ENCODE results near the gene LIMS1. TPM values are rescaled to one million over a fixed set of nuclear protein-coding genes. Genes with fewer than 3 reads are reported as not detected.
A peak's percentile ranks its signal among the peaks of the same experiment; 100 is the strongest.

Gene LIMS1
- total and polyA plus RNA-seq, 2 of the 13 experiments (the other 11 are each of a cell fraction or from before 2014, with no cell fraction given), result 38.3 to 49.6 TPM

DNA sequence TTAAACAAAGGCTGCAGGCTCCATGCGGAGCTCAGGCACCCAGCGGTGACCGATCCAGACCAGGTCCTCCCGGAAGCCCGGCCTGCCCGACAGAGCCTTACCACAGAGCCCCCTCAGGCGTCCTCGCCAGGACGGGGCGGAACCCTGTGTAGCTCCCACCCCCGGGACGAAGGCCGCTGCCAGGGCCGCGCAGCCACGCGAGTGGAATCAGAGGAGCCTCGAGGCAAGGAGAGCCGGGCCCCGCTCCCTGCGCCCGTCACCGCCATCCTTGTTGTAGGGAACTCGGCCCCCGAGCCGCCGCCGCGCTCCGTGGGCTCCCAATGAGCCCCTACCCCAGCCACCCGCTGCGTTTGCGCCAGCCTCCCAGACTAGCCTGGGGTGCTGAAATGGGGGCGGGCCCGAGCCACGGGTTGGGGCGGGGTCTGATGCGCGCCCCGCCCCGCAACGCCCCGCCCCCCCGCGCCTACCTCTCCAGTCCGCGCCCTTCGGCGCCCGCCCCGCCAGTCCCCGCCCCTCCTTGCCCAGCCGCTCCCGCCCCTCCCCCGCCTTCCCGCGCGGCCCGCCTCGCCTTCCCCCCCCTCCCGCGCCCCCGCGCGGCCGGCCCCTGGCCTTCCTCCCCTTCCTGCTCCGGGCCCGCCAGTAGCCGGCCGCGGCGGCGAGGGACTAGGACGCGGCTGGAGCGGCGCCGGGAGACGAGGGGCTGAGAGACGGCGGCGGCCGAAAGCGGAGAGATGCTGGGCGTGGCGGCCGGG is at the start of gene LIMS1 (continued):
- TF ChIP-seq ZBTB49 (CRISPR knock-in tag; IDR thresholded peaks at IDR 0.05; ENCODE audit: borderline replicate concordance) (no peak), ZNF34 (CRISPR knock-in tag; IDR thresholded peaks at IDR 0.05; ENCODE audit: borderline replicate concordance) (no peak), ATAD3A (CRISPR knock-in tag; IDR thresholded peaks at IDR 0.05) (peak; percentile 96), POLR2AphosphoS2 (IDR thresholded peaks at IDR 0.05; ENCODE audit: low read depth, low read length) (peak; percentile 70; the same call in 1 of the 2 replicates), MAFF (IDR thresholded peaks at IDR 0.05; ENCODE audit: low read depth, low read length) (no peak), ZNF616 (CRISPR knock-in tag; IDR thresholded peaks at IDR 0.05; ENCODE audit: low read depth) (0 out of 2 replicates have a peak, but pooled peaks have one; percentile 12), SSRP1 (CRISPR knock-in tag; IDR thresholded peaks at IDR 0.05) (no peak), RELA (CRISPR knock-in tag; IDR thresholded peaks at IDR 0.05) (peak; percentile 57; the same call in 1 of the 2 replicates), NFE2L2 (IDR thresholded peaks at IDR 0.05; ENCODE audit: low read length) (no peak), MAF1 (CRISPR knock-in tag; IDR thresholded peaks at IDR 0.05; ENCODE audit: borderline replicate concordance) (peak; percentile 84; the same call in 1 of the 2 replicates), TAF15 (IDR thresholded peaks at IDR 0.05; ENCODE audit: low read depth, low read length, poor library complexity, severe bottlenecking) (peak; percentile 80), NCOA5 (CRISPR knock-in tag; IDR thresholded peaks at IDR 0.05) (no peak), KDM1A (CRISPR knock-in tag; IDR thresholded peaks at IDR 0.05) (no peak), ZNF20 (CRISPR knock-in tag; IDR thresholded peaks at IDR 0.05) (peak; percentile 86; the same call in 1 of the 2 replicates), SP140L (CRISPR knock-in tag; IDR thresholded peaks at IDR 0.05; ENCODE audit: borderline replicate concordance) (peak; percentile 84; the same call in 1 of the 2 replicates), FIP1L1 (IDR thresholded peaks at IDR 0.05; ENCODE audit: borderline replicate concordance, insufficient read depth, low read depth, low read length) (no peak), ZNF724P (CRISPR knock-in tag; IDR thresholded peaks at IDR 0.05; ENCODE audit: borderline replicate concordance) (0 out of 2 replicates have a peak, but pooled peaks have one; percentile 82), TMF1 (CRISPR knock-in tag; IDR thresholded peaks at IDR 0.05; ENCODE audit: low read depth) (peak; percentile 95), SUZ12 (IDR thresholded peaks at IDR 0.05; ENCODE audit: low read depth, low read length) (0 out of 2 replicates have a peak, but pooled peaks have one; percentile 2), ZNF121 (CRISPR knock-in tag; IDR thresholded peaks at IDR 0.05) (peak; percentile 8), ZNF124 (CRISPR knock-in tag; IDR thresholded peaks at IDR 0.05) (0 out of 2 replicates have a peak, but pooled peaks have one; percentile 76), YEATS4 (CRISPR knock-in tag; IDR thresholded peaks at IDR 0.05; ENCODE audit: borderline replicate concordance) (peak; percentile 81)
- TF ChIP-seq, protein P1, sequence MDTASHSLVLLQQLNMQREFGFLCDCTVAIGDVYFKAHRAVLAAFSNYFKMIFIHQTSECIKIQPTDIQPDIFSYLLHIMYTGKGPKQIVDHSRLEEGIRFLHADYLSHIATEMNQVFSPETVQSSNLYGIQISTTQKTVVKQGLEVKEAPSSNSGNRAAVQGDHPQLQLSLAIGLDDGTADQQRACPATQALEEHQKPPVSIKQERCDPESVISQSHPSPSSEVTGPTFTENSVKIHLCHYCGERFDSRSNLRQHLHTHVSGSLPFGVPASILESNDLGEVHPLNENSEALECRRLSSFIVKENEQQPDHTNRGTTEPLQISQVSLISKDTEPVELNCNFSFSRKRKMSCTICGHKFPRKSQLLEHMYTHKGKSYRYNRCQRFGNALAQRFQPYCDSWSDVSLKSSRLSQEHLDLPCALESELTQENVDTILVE (CRISPR knock-in tag; IDR thresholded peaks at IDR 0.05), result no peak; the same call in none of the 2 replicates
- TF ChIP-seq, protein P2, sequence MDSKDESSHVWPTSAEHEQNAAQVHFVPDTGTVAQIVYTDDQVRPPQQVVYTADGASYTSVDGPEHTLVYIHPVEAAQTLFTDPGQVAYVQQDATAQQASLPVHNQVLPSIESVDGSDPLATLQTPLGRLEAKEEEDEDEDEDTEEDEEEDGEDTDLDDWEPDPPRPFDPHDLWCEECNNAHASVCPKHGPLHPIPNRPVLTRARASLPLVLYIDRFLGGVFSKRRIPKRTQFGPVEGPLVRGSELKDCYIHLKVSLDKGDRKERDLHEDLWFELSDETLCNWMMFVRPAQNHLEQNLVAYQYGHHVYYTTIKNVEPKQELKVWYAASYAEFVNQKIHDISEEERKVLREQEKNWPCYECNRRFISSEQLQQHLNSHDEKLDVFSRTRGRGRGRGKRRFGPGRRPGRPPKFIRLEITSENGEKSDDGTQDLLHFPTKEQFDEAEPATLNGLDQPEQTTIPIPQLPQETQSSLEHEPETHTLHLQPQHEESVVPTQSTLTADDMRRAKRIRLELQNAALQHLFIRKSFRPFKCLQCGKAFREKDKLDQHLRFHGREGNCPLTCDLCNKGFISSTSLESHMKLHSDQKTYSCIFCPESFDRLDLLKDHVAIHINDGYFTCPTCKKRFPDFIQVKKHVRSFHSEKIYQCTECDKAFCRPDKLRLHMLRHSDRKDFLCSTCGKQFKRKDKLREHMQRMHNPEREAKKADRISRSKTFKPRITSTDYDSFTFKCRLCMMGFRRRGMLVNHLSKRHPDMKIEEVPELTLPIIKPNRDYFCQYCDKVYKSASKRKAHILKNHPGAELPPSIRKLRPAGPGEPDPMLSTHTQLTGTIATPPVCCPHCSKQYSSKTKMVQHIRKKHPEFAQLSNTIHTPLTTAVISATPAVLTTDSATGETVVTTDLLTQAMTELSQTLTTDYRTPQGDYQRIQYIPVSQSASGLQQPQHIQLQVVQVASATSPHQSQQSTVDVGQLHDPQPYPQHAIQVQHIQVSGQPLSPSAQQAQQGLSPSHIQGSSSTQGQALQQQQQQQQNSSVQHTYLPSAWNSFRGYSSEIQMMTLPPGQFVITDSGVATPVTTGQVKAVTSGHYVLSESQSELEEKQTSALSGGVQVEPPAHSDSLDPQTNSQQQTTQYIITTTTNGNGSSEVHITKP (CRISPR knock-in tag; IDR thresholded peaks at IDR 0.05; ENCODE audit: low read depth), result no peak
